B cell (primary cell): Measurements from ENCODE around the gene RIMBP2. TPM values are rescaled to one million over a fixed set of nuclear protein-coding genes. Genes with fewer than 3 reads are reported as not detected.

ENCODE experiments used
- ATAC-seq: fragments of 200-7000 bp; cut with Tn5 transposase; one replicate; pipeline ENCODE4 v1.10.0; 2021; ENCODE audit warnings: low read depth, mild to moderate bottlenecking, moderate number of reproducible peaks, moderate library complexity
- CTCF ChIA-PET: fragments of 350-600 bp; sonication (Branson Sonifier 250); formaldehyde crosslinking; loops from one replicate; lab custom pipeline; 2021; ENCODE audit warnings: antibody characterized with exemption, inconsistent platforms; lab: Charles Lee
- POLR2A ChIA-PET: fragments of 350-600 bp; sonication (Branson Sonifier 250); formaldehyde crosslinking; loops from one replicate; lab custom pipeline; 2021; ENCODE audit warnings: antibody characterized with exemption; lab: Charles Lee
- DNase-seq: peaks from one replicate; pipeline ENCODE4 v3.0.0; 2013
- H2AFZ ChIP-seq: 2 replicates; pipeline ENCODE4 v1.6.1; 2012; ENCODE audit warnings: mild to moderate bottlenecking, low read depth, low read length; ENCODE audit not compliant: insufficient read depth, poor library complexity, severe bottlenecking
- H3K27ac ChIP-seq, 2 donors: 1 replicate in 1 of 2; 2 replicates in 1 of 2; pipeline ENCODE4 v1.5.1; 2012 to 2013; ENCODE audit warnings: low read length in 2 of 2, mild to moderate bottlenecking in 2 of 2, moderate library complexity in 1 of 2
- H3K27me3 ChIP-seq, 4 experiments: fragments of 200-600 bp in 1 of 4; sonication (generic) in 1 of 4; replicated peaks in 1 of 4; 1 replicate in 2 of 4; 2 replicates in 2 of 4; pipeline versions ENCODE4 v1.6.1 to v1.7.0; 2013 to 2016; ENCODE audit warnings: low read length in 3 of 4, mild to moderate bottlenecking in 2 of 4, mixed read lengths in 1 of 4, moderate library complexity in 1 of 4; ENCODE audit not compliant: insufficient read depth in 4 of 4, control insufficient read depth in 3 of 4; ENCODE audit errors: control extremely low read depth in 1 of 4
- H3K36me3 ChIP-seq, 2 experiments: replicated peaks in 1 of 2; 1 replicate in 1 of 2; 2 replicates in 1 of 2; pipeline versions ENCODE4 v1.6.1 to v1.7.1; 2013; ENCODE audit warnings: low read length in 1 of 2; ENCODE audit not compliant: insufficient read depth in 2 of 2, control insufficient read depth in 1 of 2; ENCODE audit errors: control extremely low read depth in 1 of 2, extremely low read depth in 1 of 2
- H3K4me1 ChIP-seq, 2 donors: fragments of 200-600 bp in 1 of 2; sonication (generic) in 1 of 2; 1 replicate in 1 of 2; 2 replicates in 1 of 2; pipeline versions ENCODE4 v1.5.1 to v1.6.1; 2013 to 2017; ENCODE audit warnings: low read length in 2 of 2; ENCODE audit not compliant: control insufficient read depth in 2 of 2, insufficient read depth in 2 of 2
- H3K4me2 ChIP-seq: replicated peaks from 2 replicates; pipeline ENCODE3; 2012; ENCODE audit warnings: mild to moderate bottlenecking, low read depth, low read length; ENCODE audit not compliant: poor library complexity, severe bottlenecking
- H3K4me3 ChIP-seq, 5 experiments: fragments of 200-600 bp in 1 of 5; sonication (generic) in 1 of 5; 1 replicate in 3 of 5; 2 replicates in 2 of 5; pipeline versions ENCODE4 v1.5.1 to v1.7.0; 2011 to 2016; ENCODE audit warnings: low read length in 4 of 5, mild to moderate bottlenecking in 4 of 5, low read depth in 2 of 5, control low read depth in 1 of 5, moderate library complexity in 1 of 5; ENCODE audit not compliant: insufficient read depth in 1 of 5; ENCODE audit errors: control extremely low read depth in 1 of 5, extremely low read depth in 1 of 5
- H3K79me2 ChIP-seq: fragments of 200-600 bp; sonication (generic); one replicate; pipeline ENCODE4 v1.6.0; 2016; ENCODE audit warnings: low read length; ENCODE audit not compliant: control insufficient read depth, insufficient read depth
- H3K9ac ChIP-seq: fragments of 200-600 bp; sonication (generic); 2 replicates; pipeline ENCODE4 v1.6.1; 2017; ENCODE audit warnings: mild to moderate bottlenecking, low read length, moderate library complexity
- H3K9me3 ChIP-seq, 3 donors: one replicate each; pipeline versions ENCODE4 v1.6.1 to v1.7.1; 2013; ENCODE audit warnings: low read length in 2 of 3; ENCODE audit not compliant: control insufficient read depth in 2 of 3, insufficient read depth in 1 of 3; ENCODE audit errors: control extremely low read depth in 1 of 3
- H4K20me1 ChIP-seq: 2 replicates; pipeline ENCODE4 v1.6.0; 2012; ENCODE audit warnings: mild to moderate bottlenecking, low read length; ENCODE audit not compliant: insufficient read depth, control insufficient read depth, poor library complexity, severe bottlenecking
- H3K27ac Mint-ChIP-seq: one replicate; pipeline ENCODE4 v1.8.0; 2021; ENCODE audit warnings: mixed read lengths
- H3K27me3 Mint-ChIP-seq: one replicate; pipeline ENCODE4 v1.8.0; 2021; ENCODE audit warnings: mixed read lengths
- H3K4me1 Mint-ChIP-seq: one replicate; pipeline ENCODE4 v1.8.0; 2021; ENCODE audit warnings: mixed read lengths
- H3K4me3 Mint-ChIP-seq: one replicate; pipeline ENCODE4 v1.8.0; 2021; ENCODE audit warnings: mixed read lengths
- H3K9me3 Mint-ChIP-seq: one replicate; pipeline ENCODE4 v1.8.0; 2022; ENCODE audit warnings: mixed read lengths; ENCODE audit not compliant: insufficient read depth
- EZH2 ChIP-seq: IDR thresholded peaks from 2 replicates; pipeline ENCODE4 v1.6.1; 2012; ENCODE audit warnings: borderline replicate concordance, low read depth, mild to moderate bottlenecking, moderate library complexity, low read length; ENCODE audit not compliant: insufficient read depth, poor library complexity, severe bottlenecking
- WGBS: methylation state at CpG from one replicate; pipeline ENCODE4 v1.1.5; 2013; ENCODE audit warnings: missing lambda C conversion rate; ENCODE audit not compliant: insufficient coverage; 5-methylcytosine and 5-hydroxymethylcytosine counted together
- intact Hi-C: fragments of 100-400 bp; cut with micrococcal nuclease; formaldehyde crosslinking; loops from one replicate; pipeline ENCODE4 v1.10.0; 2022
- polyA plus RNA-seq: library from polyadenylated mRNA; depleted of rRNA; stranded (reverse); fragments of >200 nt; gene quantifications from 2 replicates; pipeline ENCODE4 v1.2.3, GENCODE V29; 2012
- total RNA-seq, 2 donors: library from RNA; stranded (reverse); fragments of 120-200 nt in 1 of 2; gene quantifications; 1 replicate in 1 of 2; 2 replicates in 1 of 2; pipeline versions ENCODE4 v1.2.3 to v1.2.4, GENCODE V29; 2013 to 2022
- TF ChIP-seq, protein P1 (sequence below): fragments of 200-600 bp; IDR thresholded peaks from one replicate; pipeline ENCODE4 v1.8.0; 2022; ENCODE audit warnings: antibody characterized with exemption, mild to moderate bottlenecking

RIMBP2 gene
- total and polyA plus RNA-seq, 2 donors (not counting 1 experiment from before 2014, with no cell fraction given), result not detected

DNA sequence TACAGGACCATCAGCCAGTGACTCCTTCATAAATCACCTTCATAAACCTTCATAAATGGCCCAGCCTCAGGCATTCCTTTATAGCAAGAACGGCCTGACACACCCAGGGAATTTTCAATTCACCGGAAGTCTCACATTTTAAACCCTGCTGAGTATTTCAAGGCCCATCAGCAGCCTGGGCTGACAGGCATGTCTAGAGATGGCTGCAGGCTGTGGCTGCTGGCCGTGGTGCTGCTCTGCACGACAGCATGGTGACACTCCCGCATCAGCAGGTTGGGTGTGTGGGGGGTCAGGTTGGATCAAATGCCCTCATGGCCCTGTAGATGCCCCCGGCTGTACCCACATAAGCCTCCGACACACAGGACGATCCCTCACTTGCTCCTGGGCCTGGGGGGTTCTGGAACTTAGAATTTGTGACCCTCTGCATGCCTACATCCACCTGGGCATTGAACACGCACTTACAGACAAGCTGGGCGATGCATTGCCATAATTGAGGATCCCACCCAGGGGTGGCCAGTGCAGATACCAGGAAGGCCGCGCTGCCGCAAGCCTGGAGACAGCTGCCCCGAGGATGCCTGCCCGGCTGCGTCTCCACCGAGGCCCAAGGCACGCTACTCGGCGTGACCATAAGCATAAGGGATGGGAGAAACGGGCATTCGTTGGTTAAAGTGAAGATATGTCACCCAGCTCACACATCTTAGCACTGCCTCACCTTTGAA is 254.1 kb downstream of the RIMBP2 start:
- H4K20me1 ChIP-seq, result no peaks in the 10 kb centered on the region
- Mint-ChIP-seq H3K4me1 (no peaks in the 10 kb centered on the region), H3K27me3 (no peaks in the 10 kb centered on the region), H3K27ac (no peak overlapping the region), H3K9me3 (peaks cover 2% of the 10 kb centered on the region), H3K4me3 (no peak overlapping the region)
- H3K4me3 ChIP-seq, result no peak overlapping the region
- no peaks in the 10 kb centered on the region for H3K36me3 ChIP-seq
- TF ChIP-seq, protein P1, sequence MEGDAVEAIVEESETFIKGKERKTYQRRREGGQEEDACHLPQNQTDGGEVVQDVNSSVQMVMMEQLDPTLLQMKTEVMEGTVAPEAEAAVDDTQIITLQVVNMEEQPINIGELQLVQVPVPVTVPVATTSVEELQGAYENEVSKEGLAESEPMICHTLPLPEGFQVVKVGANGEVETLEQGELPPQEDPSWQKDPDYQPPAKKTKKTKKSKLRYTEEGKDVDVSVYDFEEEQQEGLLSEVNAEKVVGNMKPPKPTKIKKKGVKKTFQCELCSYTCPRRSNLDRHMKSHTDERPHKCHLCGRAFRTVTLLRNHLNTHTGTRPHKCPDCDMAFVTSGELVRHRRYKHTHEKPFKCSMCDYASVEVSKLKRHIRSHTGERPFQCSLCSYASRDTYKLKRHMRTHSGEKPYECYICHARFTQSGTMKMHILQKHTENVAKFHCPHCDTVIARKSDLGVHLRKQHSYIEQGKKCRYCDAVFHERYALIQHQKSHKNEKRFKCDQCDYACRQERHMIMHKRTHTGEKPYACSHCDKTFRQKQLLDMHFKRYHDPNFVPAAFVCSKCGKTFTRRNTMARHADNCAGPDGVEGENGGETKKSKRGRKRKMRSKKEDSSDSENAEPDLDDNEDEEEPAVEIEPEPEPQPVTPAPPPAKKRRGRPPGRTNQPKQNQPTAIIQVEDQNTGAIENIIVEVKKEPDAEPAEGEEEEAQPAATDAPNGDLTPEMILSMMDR, result no peak
- TF ChIP-seq EZH2, result no peak
- no peaks in the 10 kb centered on the region for H3K4me1 ChIP-seq
- 89% methylated on average over 21 of the region's 22 CpGs for WGBS
- no peak overlapping the region for H3K9ac ChIP-seq
- H3K4me2 ChIP-seq, result no peak overlapping the region
- H3K79me2 ChIP-seq, result no peaks in the 10 kb centered on the region
- DNase-seq (no peak), ATAC-seq (no peak)
- intact Hi-C loops, result no loop called here
- H3K27ac ChIP-seq, result no peak overlapping the region
- H2AFZ ChIP-seq, result no peak overlapping the region
- peaks cover 0 to 43% (median 0%) of the 10 kb centered on the region in 3 donors for H3K9me3 ChIP-seq
- ChIA-PET CTCF (no interaction called here), POLR2A (no interaction called here)
- H3K27me3 ChIP-seq, result no peaks in the 10 kb centered on the region

DNA sequence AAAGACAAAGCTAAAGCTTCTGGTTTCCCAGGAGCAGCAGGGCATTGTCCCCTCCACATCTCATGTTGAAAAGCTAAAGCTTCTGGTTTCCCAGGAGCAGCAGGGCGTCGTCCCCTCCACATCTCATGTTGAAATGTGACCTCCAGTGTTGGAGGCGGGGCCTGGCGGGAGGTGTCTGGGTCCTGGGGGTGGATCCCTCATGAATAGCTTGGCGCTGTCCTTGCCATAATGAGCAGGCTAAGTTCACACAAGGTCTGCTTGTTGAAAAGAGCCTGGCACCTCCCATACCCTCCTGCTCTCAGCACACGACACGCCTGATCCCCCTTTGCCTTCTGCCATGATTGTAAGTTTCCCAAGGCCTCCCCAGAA is 254.7 kb downstream of the RIMBP2 start:
- Mint-ChIP-seq H3K27me3 (no peaks in the 10 kb centered on the region), H3K4me3 (no peak overlapping the region), H3K27ac (no peak overlapping the region), H3K4me1 (no peaks in the 10 kb centered on the region), H3K9me3 (peaks cover 2% of the 10 kb centered on the region)
- TF ChIP-seq EZH2, result no peak
- TF ChIP-seq, protein P1, result no peak
- H3K4me3 ChIP-seq, result no peak overlapping the region
- 81% methylated on average over 7 of the region's 7 CpGs for WGBS
- intact Hi-C loops, result no loop called here
- peaks cover 0 to 48% (median 0%) of the 10 kb centered on the region in 3 donors for H3K9me3 ChIP-seq
- no peak overlapping the region for H3K27ac ChIP-seq
- H3K4me1 ChIP-seq, result no peaks in the 10 kb centered on the region
- ChIA-PET POLR2A (no interaction called here), CTCF (no interaction called here)
- H3K4me2 ChIP-seq, result no peak overlapping the region
- no peaks in the 10 kb centered on the region for H3K79me2 ChIP-seq
- H2AFZ ChIP-seq, result no peak overlapping the region
- ATAC-seq (no peak), DNase-seq (no peak)
- H3K27me3 ChIP-seq, result no peaks in the 10 kb centered on the region
- H3K36me3 ChIP-seq, result no peaks in the 10 kb centered on the region
- no peaks in the 10 kb centered on the region for H4K20me1 ChIP-seq
- no peak overlapping the region for H3K9ac ChIP-seq
